MM.1S (cell line): ENCODE results near the gene REL.

Experiments used
- EZH2 ChIP-seq: fragments of 300-600 bp; sonication (generic); optimal IDR thresholded peaks from 2 replicates; pipeline ENCODE3; 2017; ENCODE audit warnings: low read depth, mild to moderate bottlenecking, antibody characterized with exemption, low read length, mixed read lengths
- EZH2phosphoT487 ChIP-seq: fragments of 300-600 bp; sonication (generic); IDR thresholded peaks from 2 replicates; pipeline ENCODE4 v1.6.1; 2018; ENCODE audit warnings: antibody characterized with exemption, low read length
- TF ChIP-seq, protein P1 (sequence below): fragments of 300-600 bp; sonication (generic); IDR thresholded peaks from 2 replicates; pipeline ENCODE4 v1.5.1; 2016; ENCODE audit warnings: antibody characterized with exemption, low read length, mixed read lengths

- TF ChIP-seq, protein P1, sequence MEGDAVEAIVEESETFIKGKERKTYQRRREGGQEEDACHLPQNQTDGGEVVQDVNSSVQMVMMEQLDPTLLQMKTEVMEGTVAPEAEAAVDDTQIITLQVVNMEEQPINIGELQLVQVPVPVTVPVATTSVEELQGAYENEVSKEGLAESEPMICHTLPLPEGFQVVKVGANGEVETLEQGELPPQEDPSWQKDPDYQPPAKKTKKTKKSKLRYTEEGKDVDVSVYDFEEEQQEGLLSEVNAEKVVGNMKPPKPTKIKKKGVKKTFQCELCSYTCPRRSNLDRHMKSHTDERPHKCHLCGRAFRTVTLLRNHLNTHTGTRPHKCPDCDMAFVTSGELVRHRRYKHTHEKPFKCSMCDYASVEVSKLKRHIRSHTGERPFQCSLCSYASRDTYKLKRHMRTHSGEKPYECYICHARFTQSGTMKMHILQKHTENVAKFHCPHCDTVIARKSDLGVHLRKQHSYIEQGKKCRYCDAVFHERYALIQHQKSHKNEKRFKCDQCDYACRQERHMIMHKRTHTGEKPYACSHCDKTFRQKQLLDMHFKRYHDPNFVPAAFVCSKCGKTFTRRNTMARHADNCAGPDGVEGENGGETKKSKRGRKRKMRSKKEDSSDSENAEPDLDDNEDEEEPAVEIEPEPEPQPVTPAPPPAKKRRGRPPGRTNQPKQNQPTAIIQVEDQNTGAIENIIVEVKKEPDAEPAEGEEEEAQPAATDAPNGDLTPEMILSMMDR: no peak
- no peak for TF ChIP-seq EZH2phosphoT487
- no peak for TF ChIP-seq EZH2
These were observed 44.9 kb upstream of the REL start for GRCh38 chr2:60836491-60836890.
